HG03378 (cell line): ENCODE measurements around the gene KLHDC2.
"Not testable (repeated sequence)": the region's sequence is repeated elsewhere in the genome, so short reads cannot be mapped to it uniquely, and the experiment has no call there.

Source experiments
- ATAC-seq: cut with Tn5 transposase; IDR thresholded peaks from one replicate; pipeline ENCODE4 v1.9.1; 2021; ENCODE audit warnings: mild to moderate bottlenecking, moderate library complexity; ENCODE audit not compliant: unreplicated experiment

Gene KLHDC2

DNA sequence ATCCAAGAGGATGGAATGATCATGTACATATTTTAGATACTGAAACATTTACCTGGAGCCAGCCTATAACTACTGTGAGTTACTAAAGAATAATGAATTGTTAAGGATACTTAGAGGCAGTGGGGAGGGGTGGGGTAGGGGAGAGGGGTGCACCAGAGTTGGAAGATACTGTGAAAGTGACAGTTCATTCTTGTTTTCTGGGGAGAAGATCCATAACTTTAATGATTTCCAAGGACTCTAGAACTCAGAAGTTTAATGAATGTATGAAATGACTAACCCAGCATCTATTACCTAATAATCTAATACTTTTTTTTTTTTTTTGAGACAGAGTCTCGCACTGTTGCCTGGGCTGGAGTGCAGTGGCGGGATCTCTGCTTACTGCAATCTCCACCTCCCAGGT is 10.5 kb downstream of the KLHDC2 start:
- ATAC-seq: no peak

DNA sequence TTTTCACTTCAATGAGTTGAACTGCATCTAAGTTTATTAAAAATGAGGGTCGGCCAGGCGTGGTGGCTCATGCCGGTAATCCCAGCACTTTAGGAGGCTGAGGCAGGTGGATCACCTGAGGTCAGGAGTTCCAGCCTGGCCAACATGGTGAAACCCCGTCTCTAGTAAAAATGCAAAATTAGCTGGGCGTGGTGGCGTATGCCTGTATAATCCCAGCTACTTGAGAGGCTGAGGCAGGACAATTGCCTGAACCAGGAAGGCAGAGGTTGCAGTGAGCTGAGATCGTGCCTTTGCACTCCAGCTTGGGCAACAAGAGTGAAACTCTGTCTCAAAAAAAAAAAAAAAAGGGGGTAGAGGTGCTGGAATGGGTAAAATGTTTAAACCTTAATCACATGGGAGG is 13.1 kb downstream of the KLHDC2 start:
- not testable (repeated sequence) for ATAC-seq

DNA sequence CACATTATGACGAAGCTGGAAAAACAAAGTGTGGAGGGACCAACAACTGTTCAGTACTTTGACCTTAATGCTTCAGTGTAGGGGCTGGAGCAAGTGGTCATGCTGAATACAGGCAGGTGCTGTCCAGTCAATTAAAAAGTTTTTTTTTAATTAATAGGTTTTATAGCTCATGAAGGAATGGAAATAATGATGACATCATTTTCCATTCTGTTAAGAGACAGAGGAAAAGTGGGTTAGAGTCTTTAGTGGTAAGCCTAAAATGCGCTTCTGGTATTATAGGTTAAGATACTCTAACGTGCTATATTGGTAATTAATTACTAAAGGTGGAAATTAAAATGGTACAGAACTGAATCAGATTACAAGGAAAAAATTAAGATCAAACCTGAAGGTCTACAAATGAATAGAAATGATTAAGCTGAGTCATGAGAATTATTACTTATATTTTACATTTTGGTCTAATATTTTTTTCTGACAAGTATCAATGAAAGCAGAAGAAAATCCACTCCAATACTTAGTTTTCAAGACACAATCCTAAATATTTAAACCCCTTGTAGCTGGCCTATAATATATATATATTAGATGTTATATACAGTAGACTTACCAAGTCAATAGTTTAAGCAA is 15.6 kb downstream of the KLHDC2 start:
- ATAC-seq: no peak

DNA sequence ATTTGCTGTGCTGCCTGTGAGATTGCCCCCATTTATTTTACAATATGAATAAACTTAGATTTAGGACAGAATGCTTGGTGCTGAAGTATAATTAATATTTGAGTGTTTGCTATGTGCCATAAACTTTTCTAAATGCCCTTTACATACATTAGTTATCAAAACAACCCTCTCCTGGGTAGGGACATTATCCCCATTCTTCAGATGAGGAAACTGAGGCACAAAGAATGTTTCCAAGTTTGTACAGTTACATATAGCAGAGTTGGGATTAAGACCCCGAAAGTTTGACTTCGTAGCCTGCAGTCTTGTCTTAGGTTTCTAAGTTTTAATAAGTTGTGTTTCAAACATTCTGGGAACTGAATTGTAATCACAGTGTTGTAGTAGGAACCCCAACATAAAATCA is 18.4 kb downstream of the KLHDC2 start:
- ATAC-seq: no peak

DNA sequence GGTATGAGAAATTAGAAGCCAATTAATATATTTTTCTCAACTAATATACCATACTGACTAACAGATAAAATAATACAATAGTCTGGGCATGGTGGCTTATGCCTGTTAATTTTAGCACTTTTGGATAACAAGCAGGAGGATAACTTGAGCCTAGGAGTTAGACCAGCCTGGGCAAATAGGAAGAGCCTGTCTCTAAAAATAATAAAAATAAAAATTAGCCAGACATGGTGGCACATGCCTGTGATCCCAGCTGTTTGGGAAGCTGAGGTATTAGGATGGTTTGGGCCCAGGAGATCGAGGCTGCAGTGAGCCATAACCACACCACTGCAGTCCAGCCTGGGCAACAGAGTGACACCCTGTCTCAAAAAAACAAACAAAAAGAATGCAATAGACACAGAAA is 24.7 kb downstream of the KLHDC2 start:
- ATAC-seq: no peak

DNA sequence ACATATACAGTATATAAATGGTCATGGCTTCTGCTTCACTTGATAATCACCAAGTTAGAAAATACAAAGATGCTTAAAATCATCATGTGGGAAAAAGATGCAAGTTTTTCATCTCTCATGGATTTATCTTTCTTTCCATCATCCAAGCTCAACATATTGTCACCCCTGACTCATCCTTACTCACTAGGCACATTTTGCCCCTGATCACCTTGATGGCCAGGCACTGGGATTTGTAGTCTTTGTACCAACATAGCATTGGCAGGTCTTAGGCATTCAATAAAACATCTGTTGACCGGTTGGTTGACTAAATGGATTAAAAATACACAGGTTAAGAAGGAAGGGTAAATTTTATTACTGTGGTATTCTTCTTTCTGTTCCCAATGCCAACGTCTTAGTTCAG is 28.1 kb downstream of the KLHDC2 start:
- no peak for ATAC-seq

DNA sequence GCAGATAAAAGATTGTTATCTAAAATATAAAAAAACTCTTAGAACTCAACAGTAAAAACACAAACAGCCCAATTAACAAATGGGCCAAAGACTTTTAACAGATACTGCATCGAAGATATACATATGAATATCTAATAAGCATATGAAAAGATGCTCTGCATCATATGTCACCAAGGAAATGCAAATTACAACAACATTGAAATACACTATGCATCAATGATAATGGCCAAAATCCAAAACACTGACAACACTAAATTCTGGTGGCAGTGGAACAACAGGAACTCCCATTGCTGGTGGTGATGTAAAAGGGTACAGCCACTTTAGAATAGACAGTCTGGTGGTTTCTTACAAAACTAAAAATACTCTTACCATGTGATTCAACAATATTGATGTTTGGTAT is 40.8 kb downstream of the KLHDC2 start:
- ATAC-seq: no peak

DNA sequence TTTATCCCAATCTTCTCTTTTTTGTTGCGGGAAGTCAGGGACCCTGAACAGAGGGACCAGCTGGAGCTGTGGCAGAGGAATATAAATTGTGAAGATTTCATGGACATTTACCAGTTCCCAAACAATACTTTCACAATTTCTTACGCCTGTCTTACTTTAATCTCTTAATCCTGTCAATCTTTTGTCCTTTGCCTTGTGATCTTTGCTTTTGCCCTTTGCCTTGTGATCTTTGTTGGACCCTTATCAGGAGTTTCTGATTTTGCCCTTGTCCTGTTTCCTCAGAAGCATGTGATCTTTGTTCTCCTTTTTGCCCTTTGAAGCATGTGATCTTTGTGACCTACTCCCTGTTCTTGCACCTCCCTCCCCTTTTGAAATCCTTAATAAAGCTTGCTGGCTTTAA is 48.2 kb downstream of the KLHDC2 start:
- not testable (repeated sequence) for ATAC-seq

DNA sequence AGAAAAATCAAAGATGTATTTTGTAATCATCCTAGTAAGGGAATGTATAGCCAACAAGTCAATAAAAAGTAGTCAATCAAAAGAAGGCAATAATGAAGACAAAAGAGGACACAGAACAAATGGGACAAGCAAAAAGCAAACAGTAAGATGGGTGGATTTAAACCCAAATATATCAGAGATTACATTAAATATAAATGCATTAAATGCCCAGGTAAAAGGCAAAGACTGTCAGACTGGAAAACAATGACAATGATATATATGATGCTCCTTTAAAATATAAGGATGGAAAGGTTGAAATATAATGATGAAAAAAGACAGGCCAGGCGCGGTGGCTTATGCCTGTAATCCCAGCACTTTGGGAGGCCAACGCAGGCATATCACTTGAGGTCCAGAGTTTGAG is 48.9 kb downstream of the KLHDC2 start:
- no peak for ATAC-seq

DNA sequence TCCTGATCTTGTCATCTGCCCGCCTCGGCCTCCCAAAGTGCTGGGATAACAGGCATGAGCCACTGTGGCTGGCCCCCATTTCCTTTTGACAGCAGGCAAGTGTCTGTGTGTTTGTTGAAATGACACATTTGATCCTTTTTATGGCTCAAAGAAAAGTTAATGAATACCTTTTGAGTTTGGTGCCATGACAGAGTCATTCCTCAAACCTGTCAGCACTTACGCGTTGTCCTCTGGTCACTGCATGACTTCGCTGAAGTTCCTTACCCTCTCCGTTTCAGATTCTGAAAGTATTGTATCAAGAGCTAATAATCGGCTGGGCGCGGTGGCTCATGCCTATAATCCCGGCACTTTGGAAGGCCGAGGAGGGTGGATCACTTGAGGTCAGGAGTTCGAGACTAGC is 52.2 kb downstream of the KLHDC2 start:
- no peak for ATAC-seq

DNA sequence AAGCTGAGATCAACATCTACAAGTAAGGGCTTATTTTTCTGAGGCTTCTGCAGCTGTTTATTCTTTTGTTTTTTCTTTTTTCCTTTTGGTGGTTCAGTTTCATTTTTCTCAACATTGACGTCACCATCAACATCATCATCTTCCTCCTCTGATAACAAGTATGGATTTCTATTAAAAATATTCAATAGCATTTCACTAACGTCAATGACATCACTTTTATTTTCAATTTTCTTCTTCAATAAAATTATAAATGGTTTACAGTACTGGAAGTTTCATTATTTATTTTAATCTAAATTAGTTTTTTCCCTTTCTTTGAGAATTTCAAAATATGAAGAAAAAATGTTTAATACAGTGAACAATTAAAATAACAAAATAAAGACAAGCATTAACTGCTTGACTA is 60.7 kb downstream of the KLHDC2 start:
- no peak for ATAC-seq
